Measurements from ENCODE around the gene MALT1. TPM values are rescaled to one million over a fixed set of nuclear protein-coding genes. Genes with fewer than 3 reads are reported as not detected.

MALT1 gene
- total RNA-seq, 1 donor from 2014 or later = 28.1 TPM

DNA sequence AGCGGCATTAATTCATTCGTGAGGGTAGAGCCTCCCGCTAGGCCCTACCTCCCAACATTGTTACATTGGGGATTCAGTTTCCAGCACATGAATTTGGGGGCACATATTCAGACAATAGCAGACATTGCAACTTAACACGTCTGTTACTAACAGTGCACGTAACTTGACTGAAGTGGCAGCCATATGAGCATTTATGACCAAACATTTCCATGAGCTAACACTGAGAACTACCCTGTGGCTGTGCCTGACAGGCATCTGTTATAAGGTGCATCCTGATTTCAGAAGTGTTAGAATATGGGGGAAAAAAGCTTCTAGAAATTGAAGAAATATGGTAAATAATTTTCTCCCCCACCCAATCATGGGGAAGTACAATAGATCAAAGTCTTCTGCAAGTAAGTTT is 24.5 kb downstream of the MALT1 start:
- no peaks in the 10 kb centered on the region for H3K4me1 Mint-ChIP-seq (ENCODE audit: unreplicated experiment)
- no peak overlapping the region for H3K4me3 Mint-ChIP-seq (ENCODE audit: unreplicated experiment)
- H3K9me3 Mint-ChIP-seq (ENCODE audit: unreplicated experiment) = no peaks in the 10 kb centered on the region
- peaks cover 13% of the 10 kb centered on the region for H3K36me3 Mint-ChIP-seq (ENCODE audit: unreplicated experiment)
- H3K27ac Mint-ChIP-seq (ENCODE audit: unreplicated experiment) = no peak overlapping the region
- TF ChIP-seq, protein P1, sequence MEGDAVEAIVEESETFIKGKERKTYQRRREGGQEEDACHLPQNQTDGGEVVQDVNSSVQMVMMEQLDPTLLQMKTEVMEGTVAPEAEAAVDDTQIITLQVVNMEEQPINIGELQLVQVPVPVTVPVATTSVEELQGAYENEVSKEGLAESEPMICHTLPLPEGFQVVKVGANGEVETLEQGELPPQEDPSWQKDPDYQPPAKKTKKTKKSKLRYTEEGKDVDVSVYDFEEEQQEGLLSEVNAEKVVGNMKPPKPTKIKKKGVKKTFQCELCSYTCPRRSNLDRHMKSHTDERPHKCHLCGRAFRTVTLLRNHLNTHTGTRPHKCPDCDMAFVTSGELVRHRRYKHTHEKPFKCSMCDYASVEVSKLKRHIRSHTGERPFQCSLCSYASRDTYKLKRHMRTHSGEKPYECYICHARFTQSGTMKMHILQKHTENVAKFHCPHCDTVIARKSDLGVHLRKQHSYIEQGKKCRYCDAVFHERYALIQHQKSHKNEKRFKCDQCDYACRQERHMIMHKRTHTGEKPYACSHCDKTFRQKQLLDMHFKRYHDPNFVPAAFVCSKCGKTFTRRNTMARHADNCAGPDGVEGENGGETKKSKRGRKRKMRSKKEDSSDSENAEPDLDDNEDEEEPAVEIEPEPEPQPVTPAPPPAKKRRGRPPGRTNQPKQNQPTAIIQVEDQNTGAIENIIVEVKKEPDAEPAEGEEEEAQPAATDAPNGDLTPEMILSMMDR (IDR thresholded peaks at IDR 0.05) = no peak
- no peak for DNase-seq (ENCODE audit: extremely low spot score, unreplicated experiment)
- no peaks in the 10 kb centered on the region for H3K27me3 Mint-ChIP-seq (ENCODE audit: unreplicated experiment)

DNA sequence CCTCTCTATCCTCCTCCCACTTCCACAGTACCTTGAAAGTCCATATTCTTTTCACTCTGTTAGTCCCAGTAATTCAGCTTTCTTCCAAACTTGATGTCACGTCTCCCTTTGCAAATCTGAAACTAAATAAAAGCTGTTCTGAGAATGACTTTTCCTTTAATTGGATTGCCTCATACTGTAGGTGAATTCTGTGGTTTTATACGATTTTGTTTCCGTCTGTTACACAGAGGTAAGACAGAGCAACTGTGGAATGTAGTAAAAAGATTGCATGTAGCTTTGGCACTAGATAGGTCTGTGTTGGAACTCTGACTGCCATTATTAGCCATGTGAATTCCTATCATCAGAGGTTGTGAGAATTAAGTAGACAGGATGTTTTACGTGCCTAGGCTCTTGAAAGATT is 25.9 kb downstream of the MALT1 start:
- Mint-ChIP-seq H3K9me3 (ENCODE audit: unreplicated experiment) (no peaks in the 10 kb centered on the region), H3K36me3 (ENCODE audit: unreplicated experiment) (peaks cover 20% of the 10 kb centered on the region), H3K4me3 (ENCODE audit: unreplicated experiment) (no peak overlapping the region), H3K4me1 (ENCODE audit: unreplicated experiment) (no peaks in the 10 kb centered on the region), H3K27ac (ENCODE audit: unreplicated experiment) (no peak overlapping the region), H3K27me3 (ENCODE audit: unreplicated experiment) (no peaks in the 10 kb centered on the region)
- DNase-seq (ENCODE audit: extremely low spot score, unreplicated experiment) = no peak
- TF ChIP-seq, protein P1 (IDR thresholded peaks at IDR 0.05) = no peak

DNA sequence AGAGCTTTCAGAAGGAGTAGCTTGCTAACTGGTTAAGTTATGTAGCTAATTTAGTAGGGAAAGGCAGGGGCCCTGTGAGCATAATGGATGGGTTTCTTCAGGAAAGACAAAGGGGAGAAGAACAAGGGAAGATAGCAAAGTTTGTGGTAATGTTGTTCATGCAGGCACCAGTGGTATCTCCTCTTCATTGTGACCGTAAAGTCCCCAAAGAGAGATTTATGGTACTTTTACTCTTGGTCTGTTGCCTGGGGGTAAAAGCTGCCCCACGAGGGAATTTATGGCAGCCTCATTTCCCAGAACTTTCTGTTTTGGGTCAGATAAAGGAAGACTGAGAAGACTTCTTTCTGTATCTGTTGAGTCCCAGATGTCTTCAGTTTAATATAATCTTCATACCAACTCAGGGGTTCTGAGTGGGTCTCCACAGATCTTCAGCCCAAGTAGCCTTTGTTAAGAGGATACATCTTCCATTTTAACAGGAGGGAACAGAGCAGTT is 27.5 kb downstream of the MALT1 start:
- Mint-ChIP-seq H3K9me3 (ENCODE audit: unreplicated experiment) (no peaks in the 10 kb centered on the region), H3K27me3 (ENCODE audit: unreplicated experiment) (no peaks in the 10 kb centered on the region), H3K4me3 (ENCODE audit: unreplicated experiment) (no peak overlapping the region), H3K4me1 (ENCODE audit: unreplicated experiment) (no peaks in the 10 kb centered on the region), H3K36me3 (ENCODE audit: unreplicated experiment) (peaks cover 26% of the 10 kb centered on the region), H3K27ac (ENCODE audit: unreplicated experiment) (no peak overlapping the region)
- TF ChIP-seq, protein P1 (IDR thresholded peaks at IDR 0.05) = no peak
- DNase-seq (ENCODE audit: extremely low spot score, unreplicated experiment) = no peak

DNA sequence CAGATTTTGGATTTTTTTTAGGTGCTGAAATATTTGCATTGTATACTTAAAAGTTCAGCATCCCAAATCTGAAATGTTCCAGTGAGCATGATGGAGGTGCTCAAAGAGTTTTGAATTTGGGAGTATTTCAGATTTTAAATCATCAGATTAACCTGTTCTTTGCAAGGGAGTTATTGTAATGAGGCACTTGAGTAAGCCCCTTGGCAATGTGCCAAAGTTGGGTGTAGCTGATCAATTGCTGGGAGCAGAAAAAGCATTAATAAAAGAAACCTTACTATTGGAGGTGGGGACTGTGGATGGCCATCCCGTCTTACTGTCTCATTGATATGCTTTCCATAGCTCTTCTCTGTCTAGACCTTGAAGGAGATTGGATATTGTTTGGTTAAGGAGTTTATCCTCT is 28.3 kb downstream of the MALT1 start:
- TF ChIP-seq, protein P1 (IDR thresholded peaks at IDR 0.05) = no peak
- no peaks in the 10 kb centered on the region for H3K4me1 Mint-ChIP-seq (ENCODE audit: unreplicated experiment)
- H3K4me3 Mint-ChIP-seq (ENCODE audit: unreplicated experiment) = no peak overlapping the region
- H3K27ac Mint-ChIP-seq (ENCODE audit: unreplicated experiment) = no peak overlapping the region
- no peaks in the 10 kb centered on the region for H3K27me3 Mint-ChIP-seq (ENCODE audit: unreplicated experiment)
- no peak for DNase-seq (ENCODE audit: extremely low spot score, unreplicated experiment)
- H3K9me3 Mint-ChIP-seq (ENCODE audit: unreplicated experiment) = no peaks in the 10 kb centered on the region
- H3K36me3 Mint-ChIP-seq (ENCODE audit: unreplicated experiment) = peaks cover 26% of the 10 kb centered on the region

DNA sequence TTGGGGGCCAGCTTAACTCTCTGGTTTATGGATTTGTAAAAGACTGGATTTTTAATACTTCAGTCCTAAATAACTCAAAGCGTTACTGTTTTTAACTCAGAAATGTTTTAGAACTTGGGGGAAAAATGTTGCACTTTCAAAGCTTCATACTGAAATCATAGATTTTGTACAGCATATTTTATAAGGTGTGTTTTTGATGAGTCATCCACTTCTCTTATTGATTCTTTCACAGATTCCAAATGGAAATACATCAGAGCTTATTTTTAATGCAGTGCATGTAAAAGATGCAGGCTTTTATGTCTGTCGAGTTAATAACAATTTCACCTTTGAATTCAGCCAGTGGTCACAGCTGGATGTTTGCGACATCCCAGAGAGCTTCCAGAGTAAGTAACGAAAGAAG is 28.9 kb downstream of the MALT1 start:
- peaks cover 29% of the 10 kb centered on the region for H3K36me3 Mint-ChIP-seq (ENCODE audit: unreplicated experiment)
- DNase-seq (ENCODE audit: extremely low spot score, unreplicated experiment) = no peak
- no peak overlapping the region for H3K4me3 Mint-ChIP-seq (ENCODE audit: unreplicated experiment)
- H3K4me1 Mint-ChIP-seq (ENCODE audit: unreplicated experiment) = no peaks in the 10 kb centered on the region
- no peak overlapping the region for H3K27ac Mint-ChIP-seq (ENCODE audit: unreplicated experiment)
- no peaks in the 10 kb centered on the region for H3K9me3 Mint-ChIP-seq (ENCODE audit: unreplicated experiment)
- H3K27me3 Mint-ChIP-seq (ENCODE audit: unreplicated experiment) = no peaks in the 10 kb centered on the region
- TF ChIP-seq, protein P1 (IDR thresholded peaks at IDR 0.05) = no peak

Measured in osteocyte (in vitro differentiated cells).